NCI-H1048 (cell line): Measurements from ENCODE around the gene PAFAH1B2.
"Not testable (repeated sequence)": the region's sequence is repeated elsewhere in the genome, so short reads cannot be mapped to it uniquely, and the experiment has no call there.

Experiments used
- DNase-seq: peaks from one replicate; lab custom pipeline; 2025; lab: John Stamatoyannopoulos, UW

PAFAH1B2 gene

GRCh38 chr11:117202386-117203068 is 58.4 kb downstream of the PAFAH1B2 start:
- DNase-seq = no peak

- no peak for DNase-seq
These were observed 59.0 kb downstream of the PAFAH1B2 start for GRCh38 chr11:117203069-117203407.

DNA sequence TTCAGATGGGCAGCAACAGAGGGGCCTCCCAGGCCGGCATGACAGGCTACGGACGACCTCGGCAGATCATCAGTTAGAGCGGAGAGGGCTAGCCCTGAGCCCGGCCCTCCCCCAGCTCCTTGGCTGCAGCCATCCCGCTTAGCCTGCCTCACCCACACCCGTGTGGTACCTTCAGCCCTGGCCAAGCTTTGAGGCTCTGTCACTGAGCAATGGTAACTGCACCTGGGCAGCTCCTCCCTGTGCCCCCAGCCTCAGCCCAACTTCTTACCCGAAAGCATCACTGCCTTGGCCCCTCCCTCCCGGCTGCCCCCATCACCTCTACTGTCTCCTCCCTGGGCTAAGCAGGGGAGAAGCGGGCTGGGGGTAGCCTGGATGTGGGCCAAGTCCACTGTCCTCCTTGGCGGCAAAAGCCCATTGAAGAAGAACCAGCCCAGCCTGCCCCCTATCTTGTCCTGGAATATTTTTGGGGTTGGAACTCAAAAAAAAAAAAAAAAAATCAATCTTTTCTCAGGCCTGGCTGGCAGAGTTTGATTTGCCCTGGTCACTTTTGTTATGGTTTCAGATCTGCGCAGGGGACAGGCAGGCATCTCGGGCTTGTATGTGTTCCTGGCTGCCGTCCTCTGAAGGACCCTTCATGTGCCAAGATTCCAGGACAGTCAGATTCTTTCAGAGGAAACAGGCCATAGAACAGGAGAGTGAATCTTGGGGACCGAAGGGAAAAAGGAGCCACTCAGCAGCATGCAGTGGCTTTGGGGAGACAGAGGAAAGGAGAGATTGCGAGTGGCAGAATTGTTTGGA is 60.4 kb downstream of the PAFAH1B2 start:
- DNase-seq = no peak

DNA sequence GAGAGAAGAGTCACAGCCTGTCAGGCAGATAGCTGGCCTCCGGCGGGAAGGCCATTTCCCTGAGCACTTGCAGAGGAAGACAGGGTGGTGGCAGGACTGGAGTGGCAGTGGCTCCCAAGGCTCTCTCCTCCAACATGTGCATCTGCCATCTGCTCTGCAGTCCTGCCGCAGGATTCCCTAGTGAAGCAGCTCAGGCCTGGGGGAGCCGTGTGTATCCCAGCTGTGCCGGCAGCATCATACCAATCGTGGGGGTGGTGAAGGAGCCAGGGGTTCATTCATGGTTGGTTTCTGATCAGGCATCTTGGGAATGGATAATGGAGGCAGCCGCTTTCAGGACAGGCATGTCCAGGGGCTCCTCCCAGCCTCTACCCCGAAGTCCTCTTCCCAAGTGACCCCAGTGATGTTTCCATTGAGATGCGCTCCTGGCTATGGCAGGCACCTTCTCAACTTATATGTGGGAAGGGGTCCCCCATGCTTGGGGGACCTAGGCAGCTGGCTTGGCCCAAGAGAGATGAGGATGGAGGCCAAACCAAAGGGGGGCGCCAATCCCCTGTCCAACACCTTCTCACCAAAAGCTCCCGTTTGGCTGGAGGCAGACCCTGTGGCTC is 61.2 kb downstream of the PAFAH1B2 start:
- no peak for DNase-seq

- not testable (repeated sequence) for DNase-seq
These were observed 62.0 kb downstream of the PAFAH1B2 start for GRCh38 chr11:117206111-117206510.

DNA sequence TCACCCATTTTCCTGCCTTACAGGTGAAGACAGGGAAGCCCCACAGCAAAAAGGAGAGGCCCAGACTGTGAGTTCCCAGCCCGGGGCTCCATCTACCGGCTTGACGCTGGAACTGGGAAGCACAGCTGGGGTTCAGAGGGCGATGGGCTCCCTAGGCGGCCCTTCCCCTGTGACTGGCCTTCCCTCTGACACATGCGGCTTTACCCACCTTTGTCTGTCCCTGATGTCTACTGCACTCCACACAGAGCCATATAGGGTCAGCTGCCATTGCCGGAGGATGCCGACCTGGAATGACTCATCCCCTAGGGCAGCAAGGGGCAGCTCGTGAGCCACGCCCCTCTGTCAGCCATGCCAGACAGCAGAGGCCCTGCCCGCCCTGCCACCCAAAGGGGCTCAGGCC is 62.8 kb downstream of the PAFAH1B2 start:
- DNase-seq = not testable (repeated sequence)

GRCh38 chr11:117207481-117207880 is 63.4 kb downstream of the PAFAH1B2 start:
- DNase-seq = not testable (repeated sequence)

DNA sequence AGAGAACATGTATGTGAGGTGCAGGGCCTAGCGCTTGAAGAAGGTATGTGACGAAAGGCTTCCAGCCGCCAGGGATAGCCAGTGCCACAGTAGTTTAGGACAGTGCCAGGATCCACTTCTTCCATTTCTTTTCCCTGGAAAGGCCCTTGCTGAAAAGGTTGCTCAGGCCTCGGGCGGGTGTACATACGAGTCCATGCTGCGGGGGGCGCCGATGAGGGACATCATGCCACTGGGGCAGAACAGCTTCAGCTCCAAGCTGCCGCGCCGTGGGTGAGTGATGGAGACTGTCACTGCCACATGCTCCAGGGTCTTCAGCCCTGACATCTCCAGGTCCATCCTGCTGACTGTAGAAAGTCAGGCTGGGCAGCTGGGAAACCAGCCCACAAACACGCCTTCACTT is 64.6 kb downstream of the PAFAH1B2 start:
- not testable (repeated sequence) for DNase-seq

DNA sequence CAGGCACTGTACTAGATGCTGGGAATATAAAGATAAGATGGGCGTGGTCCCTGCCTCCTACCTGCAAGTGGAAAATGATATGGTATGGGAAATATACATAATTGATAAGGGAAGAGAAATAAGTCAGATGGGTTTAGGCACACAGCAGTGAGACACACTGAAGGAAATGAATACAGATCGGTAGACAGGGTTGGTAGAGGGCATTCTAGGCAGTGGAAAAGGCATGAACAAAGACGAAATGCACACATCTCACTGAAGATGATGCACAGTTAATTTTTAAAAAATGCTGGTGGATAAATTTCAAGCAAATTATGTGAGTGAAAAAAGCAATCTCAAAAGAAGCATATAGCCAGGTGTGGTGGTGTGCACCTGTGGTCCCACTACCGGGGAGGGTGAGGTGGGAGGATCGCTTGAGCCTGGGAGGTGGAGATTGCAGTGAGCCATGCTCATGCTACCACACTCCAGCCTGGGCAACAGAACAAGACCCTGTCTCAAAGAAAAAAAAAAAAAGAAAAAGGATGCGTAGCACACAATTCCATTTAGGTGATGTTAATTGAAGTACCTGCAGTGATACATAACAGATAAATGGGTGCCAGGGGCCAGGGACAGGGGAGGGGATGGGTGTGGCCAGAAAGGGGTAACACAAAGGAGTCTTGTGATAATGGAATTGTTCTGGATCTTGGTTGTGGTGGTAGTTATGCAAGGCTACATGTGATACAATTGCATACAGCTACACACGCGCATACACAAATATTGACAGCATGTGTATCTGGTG is 65.5 kb downstream of the PAFAH1B2 start:
- DNase-seq = not testable (repeated sequence)

DNA sequence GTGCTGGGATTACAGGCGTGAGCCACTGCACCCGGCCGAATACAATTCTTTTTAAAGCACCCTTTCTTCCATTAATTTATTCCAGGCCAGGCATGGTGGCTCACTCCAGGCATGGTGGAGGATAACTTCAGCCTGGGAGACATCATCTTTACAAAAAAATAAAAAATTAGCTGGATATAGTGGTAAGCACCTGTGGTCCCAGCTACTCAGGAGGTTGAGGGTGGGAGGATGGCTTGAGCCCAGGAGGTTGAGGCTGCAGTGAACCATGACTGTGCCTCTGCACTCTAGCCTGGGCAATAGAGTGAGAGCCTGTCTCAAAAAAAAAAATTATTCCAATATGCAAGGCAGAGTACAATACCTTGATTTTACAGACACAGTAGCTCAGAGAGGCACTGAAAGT is 66.5 kb downstream of the PAFAH1B2 start:
- DNase-seq = no peak

DNA sequence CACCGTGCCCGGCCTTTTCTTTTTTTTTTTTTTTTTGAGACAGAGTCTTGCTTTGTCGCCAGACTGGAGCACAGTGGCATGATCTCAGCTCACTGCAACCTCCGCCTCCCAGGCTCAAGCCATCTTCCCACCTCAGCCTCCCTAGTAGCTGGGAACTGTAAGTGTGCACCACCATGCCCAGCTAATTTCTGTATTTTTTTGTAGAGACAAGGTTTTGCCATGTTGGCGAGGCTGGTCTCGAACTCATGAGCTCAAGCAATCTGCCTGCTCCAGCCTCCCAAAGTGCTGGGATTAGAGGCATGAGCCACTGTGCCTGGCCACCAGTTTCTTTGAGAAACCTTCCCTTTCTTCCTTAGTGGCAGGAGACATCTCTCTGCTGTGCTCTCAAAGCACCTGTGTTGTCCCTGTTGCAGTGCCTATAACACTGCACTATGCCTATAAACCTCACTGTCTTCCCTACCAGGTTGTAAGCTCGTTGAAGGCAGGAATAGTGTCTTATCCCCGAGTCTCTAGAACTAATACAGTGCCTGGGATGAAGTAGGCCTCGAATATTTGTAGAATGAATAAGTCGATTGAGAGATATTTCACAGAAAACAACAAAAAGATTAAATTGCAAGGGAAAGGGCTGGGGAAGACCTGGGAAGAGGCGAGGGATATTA is 68.7 kb downstream of the PAFAH1B2 start:
- DNase-seq = no peak

- DNase-seq = no peak
These were observed 70.5 kb downstream of the PAFAH1B2 start for GRCh38 chr11:117214404-117215110.

GRCh38 chr11:117217141-117218084 is 73.3 kb downstream of the PAFAH1B2 start:
- no peak for DNase-seq

DNA sequence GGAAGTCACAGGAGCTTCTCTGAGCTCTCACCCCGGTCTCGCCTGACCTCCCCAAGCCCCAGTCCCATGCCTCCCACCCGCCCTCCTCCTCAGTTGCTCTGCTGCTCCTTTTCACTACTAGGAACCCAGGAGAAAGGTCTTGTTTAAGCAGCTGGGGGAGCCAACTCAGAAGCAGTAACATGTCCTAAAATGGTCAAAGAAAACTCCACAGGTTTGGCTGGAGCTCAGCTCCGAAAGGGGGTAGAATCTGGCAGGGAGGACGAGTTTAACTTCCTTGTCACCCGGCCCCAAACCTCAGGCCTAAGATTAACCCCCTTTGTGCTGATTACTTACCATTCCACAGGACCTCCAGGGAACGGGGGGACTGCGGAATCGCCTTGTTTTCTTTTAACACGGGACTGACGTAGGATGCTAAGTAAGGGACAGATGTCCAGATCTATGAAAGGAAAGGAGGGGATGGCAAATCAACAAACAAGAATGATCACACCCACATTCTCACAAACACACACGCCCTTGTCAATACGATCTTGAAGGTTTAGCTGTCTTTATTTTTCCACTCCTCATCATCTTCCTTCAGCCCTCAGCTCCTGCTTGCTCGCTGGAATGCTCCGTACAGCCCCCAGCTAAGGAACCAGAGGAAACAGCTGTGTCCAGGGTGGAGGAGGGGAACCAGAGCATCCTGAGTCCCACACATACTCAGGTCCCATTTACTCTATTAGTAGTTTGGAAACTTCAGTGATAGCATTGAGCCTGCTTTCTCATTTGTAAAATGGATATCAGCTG is 74.2 kb downstream of the PAFAH1B2 start:
- DNase-seq = no peak

DNA sequence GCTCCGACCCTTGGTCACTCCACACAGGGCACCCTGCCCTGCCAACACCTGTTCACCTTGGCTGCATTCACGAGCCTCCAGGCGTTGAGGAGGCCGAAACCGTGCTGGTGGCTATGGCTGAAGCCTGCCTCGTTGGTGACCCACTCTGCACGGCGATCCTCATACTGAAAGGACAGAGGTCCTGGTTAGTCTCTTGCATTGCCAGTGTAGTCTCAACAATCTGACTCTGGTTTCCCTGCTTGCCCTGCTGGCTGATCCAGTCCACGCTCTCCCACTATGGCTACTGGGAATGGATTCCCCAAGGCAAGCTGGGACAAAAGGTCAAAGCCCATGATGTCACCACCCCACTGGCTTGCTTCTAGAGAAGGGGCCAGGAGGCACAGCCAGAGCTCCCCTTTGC is 74.9 kb downstream of the PAFAH1B2 start:
- no peak for DNase-seq

DNA sequence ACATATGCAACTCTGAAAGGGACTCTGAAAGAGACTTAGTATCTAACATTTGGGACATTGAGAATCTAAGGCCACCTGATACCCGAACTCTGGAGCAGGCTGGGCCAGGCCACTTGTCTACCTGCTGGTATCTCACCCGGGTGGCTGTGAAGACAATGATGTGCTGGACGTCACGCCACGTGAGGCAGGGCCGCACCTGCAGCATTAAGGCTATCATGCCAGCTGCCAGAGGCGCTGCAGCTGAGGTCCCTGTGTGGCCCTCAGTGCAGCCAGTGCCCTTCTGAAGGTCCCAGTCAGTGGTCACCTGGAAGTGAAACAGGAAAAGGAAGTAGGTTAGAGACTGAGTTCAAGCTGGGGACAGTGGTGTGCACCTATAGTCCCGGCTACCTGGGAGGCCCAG is 75.4 kb downstream of the PAFAH1B2 start:
- no peak for DNase-seq

- DNase-seq = no peak
These were observed 75.9 kb downstream of the PAFAH1B2 start for GRCh38 chr11:117219995-117220394.

DNA sequence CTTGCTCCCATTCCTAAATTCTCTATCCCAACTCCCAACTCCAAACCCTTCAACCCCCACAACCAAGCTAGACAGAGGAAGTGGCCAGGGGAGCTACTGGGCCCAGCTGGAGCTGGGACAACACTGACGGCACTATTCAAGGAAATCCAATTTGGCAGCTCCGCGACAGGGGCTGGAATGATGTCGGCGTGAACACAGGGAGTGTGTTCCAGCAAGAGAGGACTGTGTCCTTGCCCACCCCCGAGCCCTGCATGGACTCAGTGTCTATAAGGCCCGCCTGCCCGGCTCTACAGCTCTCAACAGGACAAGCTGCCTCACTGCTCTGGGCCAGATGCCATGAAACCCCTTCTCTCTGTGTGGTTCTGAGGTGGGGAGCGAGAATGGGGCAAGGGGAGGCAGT is 76.5 kb downstream of the PAFAH1B2 start:
- DNase-seq = no peak
